DOHH2 (cell line): ENCODE results near the gene CIB4.

Experiments
- H3F3A ChIP-seq: fragments of 200-600 bp; sonication (generic), shearing (Covaris generic); 2 replicates; pipeline ENCODE4 v1.6.0; 2016; ENCODE audit warnings: antibody characterized with exemption, mild to moderate bottlenecking; ENCODE audit not compliant: control insufficient read depth, insufficient read depth
- H3K27ac ChIP-seq: fragments of 200-600 bp; sonication (generic); 2 replicates; pipeline ENCODE4 v1.5.1; 2014; ENCODE audit warnings: low read depth, mild to moderate bottlenecking, low read length, moderate library complexity
- H3K27me3 ChIP-seq: fragments of 200-600 bp; sonication (generic); 2 replicates; pipeline ENCODE4 v1.6.1; 2014; ENCODE audit warnings: mild to moderate bottlenecking, low read length, mixed read lengths; ENCODE audit not compliant: control insufficient read depth
- H3K36me3 ChIP-seq: fragments of 200-600 bp; sonication (generic); 2 replicates; pipeline ENCODE4 v1.6.1; 2014; ENCODE audit warnings: mild to moderate bottlenecking, low read length, moderate library complexity, mixed read lengths; ENCODE audit not compliant: control insufficient read depth
- H3K4me1 ChIP-seq: fragments of 200-600 bp; sonication (generic); 2 replicates; pipeline ENCODE4 v1.6.1; 2014; ENCODE audit warnings: mild to moderate bottlenecking, low read length, mixed read lengths; ENCODE audit not compliant: control insufficient read depth
- H3K4me2 ChIP-seq: fragments of 200-600 bp; sonication (generic); 2 replicates; pipeline ENCODE4 v1.6.0; 2014; ENCODE audit warnings: mild to moderate bottlenecking, low read length, moderate library complexity
- H3K4me3 ChIP-seq: fragments of 200-600 bp; sonication (generic); 2 replicates; pipeline ENCODE4 v1.5.1; 2014; ENCODE audit warnings: mild to moderate bottlenecking, low read length, mixed read lengths
- H3K79me2 ChIP-seq: fragments of 200-600 bp; sonication (generic); 2 replicates; pipeline ENCODE4 v1.6.1; 2014; ENCODE audit warnings: mild to moderate bottlenecking, low read length, mixed read lengths; ENCODE audit not compliant: control insufficient read depth
- H3K9me2 ChIP-seq: fragments of 200-600 bp; sonication (generic); replicated peaks from 2 replicates; pipeline ENCODE4 v1.6.1; 2014; ENCODE audit warnings: mild to moderate bottlenecking, low read length, mixed read lengths; ENCODE audit not compliant: control insufficient read depth
- H3K9me3 ChIP-seq: fragments of 200-600 bp; sonication (generic); 2 replicates; pipeline ENCODE4 v1.6.1; 2014; ENCODE audit warnings: antibody characterized with exemption, low read length, mixed read lengths; ENCODE audit not compliant: control insufficient read depth, insufficient read depth
- H4K20me1 ChIP-seq: fragments of 200-600 bp; sonication (generic); 2 replicates; pipeline ENCODE4 v1.6.0; 2014; ENCODE audit warnings: low read depth, mild to moderate bottlenecking, antibody characterized with exemption, low read length, moderate library complexity; ENCODE audit not compliant: control insufficient read depth, insufficient read depth
- EZH2phosphoT487 ChIP-seq: fragments of 200-600 bp; sonication (generic); IDR thresholded peaks from 2 replicates; pipeline ENCODE4 v1.6.1; 2017; ENCODE audit warnings: borderline replicate concordance, mild to moderate bottlenecking, antibody characterized with exemption, low read length, moderate library complexity, mixed read lengths
- TF ChIP-seq, protein P1 (sequence below): fragments of 200-600 bp; sonication (generic); IDR thresholded peaks from one replicate; pipeline ENCODE4 v1.5.1; 2014; ENCODE audit warnings: antibody characterized with exemption, mild to moderate bottlenecking, low read depth, low read length; ENCODE audit not compliant: poor library complexity, severe bottlenecking

Gene CIB4

DNA sequence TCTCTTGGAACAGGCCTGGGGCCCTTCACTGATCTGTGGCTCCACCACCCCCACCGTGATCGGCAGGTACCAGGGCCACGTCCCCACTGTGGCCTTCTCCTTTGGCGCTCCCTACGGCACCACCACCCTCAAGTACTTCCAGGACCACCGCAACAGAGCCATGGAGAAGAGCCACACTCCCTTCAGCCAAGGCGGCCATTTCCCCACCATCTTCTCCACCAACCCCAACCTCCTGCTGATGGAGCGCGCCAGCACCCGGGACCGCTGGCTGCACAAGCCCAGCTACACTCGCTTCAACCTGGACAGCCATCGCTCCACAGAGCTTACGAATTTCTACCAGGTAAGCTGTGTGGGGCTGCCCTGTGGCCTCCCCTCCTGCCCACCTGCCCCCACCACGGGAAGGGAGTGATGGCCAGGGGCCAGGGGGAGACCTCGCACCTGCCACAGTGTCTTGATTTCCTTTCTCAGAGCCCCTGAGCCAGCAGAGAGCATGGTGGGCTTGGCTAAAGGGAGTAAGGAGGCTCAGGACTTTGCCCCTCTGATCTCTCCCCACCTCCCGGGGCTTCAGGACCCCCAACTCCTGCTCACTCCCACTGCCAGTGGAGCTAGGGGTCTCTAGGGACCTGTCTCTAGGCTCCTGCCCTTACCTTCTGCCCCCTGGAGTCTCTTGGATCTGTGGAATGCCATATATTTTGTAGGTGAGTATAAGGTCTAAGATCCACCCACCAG is 65.2 kb downstream of the CIB4 start:
- H3K9me2 ChIP-seq = no peaks in the 10 kb centered on the region
- TF ChIP-seq, protein P1, sequence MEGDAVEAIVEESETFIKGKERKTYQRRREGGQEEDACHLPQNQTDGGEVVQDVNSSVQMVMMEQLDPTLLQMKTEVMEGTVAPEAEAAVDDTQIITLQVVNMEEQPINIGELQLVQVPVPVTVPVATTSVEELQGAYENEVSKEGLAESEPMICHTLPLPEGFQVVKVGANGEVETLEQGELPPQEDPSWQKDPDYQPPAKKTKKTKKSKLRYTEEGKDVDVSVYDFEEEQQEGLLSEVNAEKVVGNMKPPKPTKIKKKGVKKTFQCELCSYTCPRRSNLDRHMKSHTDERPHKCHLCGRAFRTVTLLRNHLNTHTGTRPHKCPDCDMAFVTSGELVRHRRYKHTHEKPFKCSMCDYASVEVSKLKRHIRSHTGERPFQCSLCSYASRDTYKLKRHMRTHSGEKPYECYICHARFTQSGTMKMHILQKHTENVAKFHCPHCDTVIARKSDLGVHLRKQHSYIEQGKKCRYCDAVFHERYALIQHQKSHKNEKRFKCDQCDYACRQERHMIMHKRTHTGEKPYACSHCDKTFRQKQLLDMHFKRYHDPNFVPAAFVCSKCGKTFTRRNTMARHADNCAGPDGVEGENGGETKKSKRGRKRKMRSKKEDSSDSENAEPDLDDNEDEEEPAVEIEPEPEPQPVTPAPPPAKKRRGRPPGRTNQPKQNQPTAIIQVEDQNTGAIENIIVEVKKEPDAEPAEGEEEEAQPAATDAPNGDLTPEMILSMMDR = no peak
- no peak for TF ChIP-seq EZH2phosphoT487
- H4K20me1 ChIP-seq = no peaks in the 10 kb centered on the region; the same call in 1 of the 2 replicates

GRCh38 chr2:26574900-26575560 is 66.1 kb downstream of the CIB4 start:
- Histone ChIP-seq H4K20me1 (no peaks in the 10 kb centered on the region; the same call in 1 of the 2 replicates), H3K36me3 (no peaks in the 10 kb centered on the region), H3K4me2 (no peak overlapping the region), H3K9me3 (no peaks in the 10 kb centered on the region), H3K4me3 (no peak overlapping the region), H3K27me3 (peaks cover 11% of the 10 kb centered on the region; the same call in 1 of the 2 replicates), H3K79me2 (no peaks in the 10 kb centered on the region), H3K4me1 (no peaks in the 10 kb centered on the region), H3F3A (no peaks in the 10 kb centered on the region), H3K9me2 (no peaks in the 10 kb centered on the region), H3K27ac (no peak overlapping the region)
- TF ChIP-seq EZH2phosphoT487 = no peak
- TF ChIP-seq, protein P1 = no peak

More for the DNA sequence above, 65.2 kb downstream of the CIB4 start:
- no peaks in the 10 kb centered on the region for H3K36me3 ChIP-seq
- H3K4me1 ChIP-seq = no peaks in the 10 kb centered on the region
- H3K27ac ChIP-seq = no peak overlapping the region
- H3F3A ChIP-seq = no peaks in the 10 kb centered on the region
- H3K79me2 ChIP-seq = no peaks in the 10 kb centered on the region
- no peak overlapping the region for H3K4me2 ChIP-seq
- H3K27me3 ChIP-seq = peaks cover 20% of the 10 kb centered on the region; the same call in 1 of the 2 replicates
- no peaks in the 10 kb centered on the region for H3K9me3 ChIP-seq
- no peak overlapping the region for H3K4me3 ChIP-seq

DNA sequence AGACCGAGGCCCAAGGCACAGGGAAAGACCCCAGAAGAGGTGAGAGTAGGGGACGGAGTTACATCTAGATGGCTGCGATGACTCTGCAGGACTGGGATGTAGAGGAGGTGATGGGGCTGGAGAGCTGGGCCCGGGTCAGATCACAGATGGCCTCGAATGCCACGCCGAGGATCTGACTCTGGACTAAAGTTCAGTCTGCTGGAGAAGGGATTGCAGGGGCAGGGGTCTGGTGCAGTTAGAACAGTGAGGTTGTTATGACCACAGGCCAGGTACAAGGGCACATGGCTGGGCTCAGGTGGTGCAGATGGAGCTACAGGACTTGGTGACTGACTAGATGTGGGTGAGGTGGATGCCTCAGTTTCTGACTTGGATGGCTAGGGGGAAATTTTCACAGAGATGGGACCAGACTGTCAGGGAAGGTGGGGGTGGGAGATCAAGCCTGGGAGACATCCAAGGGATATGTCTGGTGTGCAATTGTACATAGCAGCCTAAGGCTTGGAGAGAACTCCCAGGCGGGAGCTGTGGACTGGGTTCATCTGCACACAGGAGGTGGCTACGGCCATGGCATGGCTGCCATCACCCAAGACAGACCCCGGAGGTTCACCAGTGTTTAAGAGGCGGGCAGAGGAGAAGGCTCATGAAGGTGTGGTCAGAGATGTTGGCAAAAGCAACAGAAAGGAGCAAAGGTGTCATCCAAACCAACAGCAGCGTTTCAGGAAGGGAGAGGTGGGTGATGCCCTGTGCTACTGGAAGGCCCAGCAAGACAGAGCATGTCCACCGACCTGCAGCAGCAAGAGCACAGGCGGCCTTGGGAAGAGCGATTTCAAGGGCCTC is 66.9 kb downstream of the CIB4 start:
- H3K27ac ChIP-seq = no peak overlapping the region
- TF ChIP-seq, protein P1 = no peak
- TF ChIP-seq EZH2phosphoT487 = no peak
- no peaks in the 10 kb centered on the region for H3K9me2 ChIP-seq
- H3K4me1 ChIP-seq = no peaks in the 10 kb centered on the region
- peaks cover 14% of the 10 kb centered on the region; the same call in 1 of the 2 replicates for H3K27me3 ChIP-seq
- no peaks in the 10 kb centered on the region for H3K79me2 ChIP-seq
- H3K4me2 ChIP-seq = no peak overlapping the region
- H3K36me3 ChIP-seq = no peaks in the 10 kb centered on the region
- H3K4me3 ChIP-seq = no peak overlapping the region
- no peaks in the 10 kb centered on the region for H3K9me3 ChIP-seq
- H3F3A ChIP-seq = no peaks in the 10 kb centered on the region
- no peaks in the 10 kb centered on the region; the same call in 1 of the 2 replicates for H4K20me1 ChIP-seq
